ENCODE results near the gene ULK2.

DNA sequence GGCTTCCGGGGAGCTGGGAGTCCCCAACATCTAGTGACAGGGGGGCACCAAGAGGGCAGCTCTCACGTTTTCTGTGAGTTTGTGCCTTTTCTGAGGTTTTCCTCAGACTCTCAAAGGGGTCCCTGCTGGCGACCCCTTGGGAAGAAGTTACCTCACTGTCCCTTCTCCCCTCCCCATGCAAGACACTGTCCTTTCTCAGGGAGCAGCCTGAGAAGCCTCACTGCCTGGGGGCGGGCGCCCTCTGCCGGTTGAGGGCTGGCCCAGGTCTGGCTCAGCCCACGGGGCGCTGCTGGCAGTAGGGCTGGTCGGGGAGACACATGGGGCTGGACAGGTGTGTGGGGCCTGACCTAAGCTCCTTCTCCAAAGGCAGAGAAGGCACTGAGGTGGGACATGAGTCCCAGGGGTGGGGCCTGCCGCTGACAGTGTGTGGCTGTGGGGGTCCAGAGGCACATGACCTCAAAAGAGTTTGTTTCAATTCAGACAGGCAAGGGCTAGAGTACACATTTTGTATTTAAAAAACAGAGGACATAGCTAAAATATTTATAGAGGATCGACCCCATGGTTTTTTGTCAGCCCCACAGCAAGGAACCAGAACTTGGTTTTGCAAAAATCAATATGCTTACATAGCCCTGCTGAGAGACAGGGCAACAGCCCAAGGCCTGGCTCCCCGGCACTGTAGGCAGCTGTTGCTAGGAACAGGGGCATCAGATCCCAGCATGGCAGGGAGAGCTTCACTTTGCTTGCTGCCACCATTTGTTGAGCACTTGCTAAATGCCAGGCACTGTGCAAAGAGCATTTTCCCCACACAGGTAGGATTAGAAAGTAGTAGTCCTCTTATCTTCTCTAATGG, 101.1 kb downstream of the ULK2 start:
- TF ChIP-seq, protein P1, sequence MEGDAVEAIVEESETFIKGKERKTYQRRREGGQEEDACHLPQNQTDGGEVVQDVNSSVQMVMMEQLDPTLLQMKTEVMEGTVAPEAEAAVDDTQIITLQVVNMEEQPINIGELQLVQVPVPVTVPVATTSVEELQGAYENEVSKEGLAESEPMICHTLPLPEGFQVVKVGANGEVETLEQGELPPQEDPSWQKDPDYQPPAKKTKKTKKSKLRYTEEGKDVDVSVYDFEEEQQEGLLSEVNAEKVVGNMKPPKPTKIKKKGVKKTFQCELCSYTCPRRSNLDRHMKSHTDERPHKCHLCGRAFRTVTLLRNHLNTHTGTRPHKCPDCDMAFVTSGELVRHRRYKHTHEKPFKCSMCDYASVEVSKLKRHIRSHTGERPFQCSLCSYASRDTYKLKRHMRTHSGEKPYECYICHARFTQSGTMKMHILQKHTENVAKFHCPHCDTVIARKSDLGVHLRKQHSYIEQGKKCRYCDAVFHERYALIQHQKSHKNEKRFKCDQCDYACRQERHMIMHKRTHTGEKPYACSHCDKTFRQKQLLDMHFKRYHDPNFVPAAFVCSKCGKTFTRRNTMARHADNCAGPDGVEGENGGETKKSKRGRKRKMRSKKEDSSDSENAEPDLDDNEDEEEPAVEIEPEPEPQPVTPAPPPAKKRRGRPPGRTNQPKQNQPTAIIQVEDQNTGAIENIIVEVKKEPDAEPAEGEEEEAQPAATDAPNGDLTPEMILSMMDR (IDR thresholded peaks at IDR 0.05): peak; percentile 89 to 97 (median 94)
- no peak for TF ChIP-seq POLR2A (IDR thresholded peaks at IDR 0.05)

All from adrenal gland (tissue), 5 donors.